ENCODE data around the gene SLC25A21. TPM values are rescaled to one million over a fixed set of nuclear protein-coding genes. Genes with fewer than 3 reads are reported as not detected.

SLC25A21 gene
- total and polyA plus RNA-seq, 2 experiments from 2014 or later, result 10.6 to 12.1 TPM

DNA sequence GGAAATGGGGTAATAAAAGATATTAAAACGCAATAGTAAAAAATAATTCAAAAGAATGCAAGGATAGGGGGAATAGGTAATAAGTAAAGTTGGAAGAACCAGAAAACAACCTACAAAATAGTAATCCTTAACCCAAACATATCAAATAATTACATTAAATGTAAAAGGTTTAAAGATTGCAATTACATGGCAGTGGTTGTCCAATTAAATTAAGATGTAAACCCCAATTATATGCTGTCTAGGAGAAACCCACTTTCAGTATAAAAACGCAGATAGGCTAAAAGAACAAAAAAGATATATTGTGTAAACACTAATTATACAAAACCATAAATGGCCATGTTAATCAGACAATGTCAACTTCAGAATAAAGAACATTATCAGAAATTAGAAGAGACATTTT is 247.3 kb downstream of the SLC25A21 start:
- Histone ChIP-seq H2AFZ (no peak overlapping the region), H3K36me3 (ENCODE audit: insufficient read depth) (no peaks in the 10 kb centered on the region), H3K4me1 (ENCODE audit: insufficient read depth) (no peaks in the 10 kb centered on the region), H3K27ac (ENCODE audit: low read depth) (no peak overlapping the region), H3K79me2 (replicated peaks; ENCODE audit: insufficient read depth) (no peaks in the 10 kb centered on the region), H3F3A (replicated peaks; ENCODE audit: low read depth) (no peaks in the 10 kb centered on the region), H3K27me3 (ENCODE audit: insufficient read depth) (no peaks in the 10 kb centered on the region), H3K9me2 (ENCODE audit: insufficient read depth) (no peaks in the 10 kb centered on the region), H3K4me3 (no peak overlapping the region), H4K20me1 (replicated peaks; ENCODE audit: insufficient read depth) (no peaks in the 10 kb centered on the region), H3K4me2 (no peak overlapping the region)
- no peak for DNase-seq (ENCODE audit: low spot score)
- Mint-ChIP-seq H3K36me3 (ENCODE audit: low read depth) (no peaks in the 10 kb centered on the region), H3K27ac (no peak overlapping the region), H3K4me3 (no peak overlapping the region), H3K4me1 (no peaks in the 10 kb centered on the region), H3K9me3 (no peaks in the 10 kb centered on the region), H3K27me3 (ENCODE audit: insufficient read depth, low read depth, poor library complexity) (peaks cover 4% of the 10 kb centered on the region)
- ATAC-seq, result no peak
- TF ChIP-seq EZH2phosphoT487 (IDR thresholded peaks at IDR 0.05; ENCODE audit: unreplicated experiment), result no peak
- no peak for TF ChIP-seq ZNF331 (CRISPR knock-in tag; IDR thresholded peaks at IDR 0.05; ENCODE audit: low read depth)

DNA sequence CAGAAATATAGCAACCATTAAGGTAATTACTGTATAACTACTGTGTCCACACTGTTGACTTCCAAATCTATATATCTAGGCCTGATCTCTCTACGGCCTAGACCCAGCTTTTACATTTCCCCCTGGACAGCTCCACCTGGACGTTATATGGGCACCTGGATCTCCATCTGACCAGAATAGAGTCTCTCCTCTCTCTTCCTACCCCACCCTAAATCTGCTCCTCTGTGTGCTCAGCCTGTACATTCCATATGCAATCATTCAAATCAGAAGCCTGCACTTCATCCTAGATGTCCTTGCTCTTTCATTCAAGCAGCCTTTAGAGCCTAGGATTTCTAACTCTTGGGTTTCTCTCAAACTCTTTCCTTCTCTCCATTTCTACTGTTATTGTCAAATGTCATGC is 255.7 kb downstream of the SLC25A21 start:
- Mint-ChIP-seq H3K4me3 (no peak overlapping the region), H3K36me3 (ENCODE audit: low read depth) (no peaks in the 10 kb centered on the region), H3K27ac (no peak overlapping the region), H3K4me1 (no peaks in the 10 kb centered on the region), H3K9me3 (no peaks in the 10 kb centered on the region), H3K27me3 (ENCODE audit: insufficient read depth, low read depth, poor library complexity) (no peaks in the 10 kb centered on the region)
- no peak for TF ChIP-seq EZH2 (IDR thresholded peaks at IDR 0.05; ENCODE audit: low read depth, unreplicated experiment)
- no peak for TF ChIP-seq POLR2AphosphoS5 (IDR thresholded peaks at IDR 0.05; ENCODE audit: low read depth)
- TF ChIP-seq ZNF114 (CRISPR knock-in tag; IDR thresholded peaks at IDR 0.05), result no peak
- TF ChIP-seq, protein P1, sequence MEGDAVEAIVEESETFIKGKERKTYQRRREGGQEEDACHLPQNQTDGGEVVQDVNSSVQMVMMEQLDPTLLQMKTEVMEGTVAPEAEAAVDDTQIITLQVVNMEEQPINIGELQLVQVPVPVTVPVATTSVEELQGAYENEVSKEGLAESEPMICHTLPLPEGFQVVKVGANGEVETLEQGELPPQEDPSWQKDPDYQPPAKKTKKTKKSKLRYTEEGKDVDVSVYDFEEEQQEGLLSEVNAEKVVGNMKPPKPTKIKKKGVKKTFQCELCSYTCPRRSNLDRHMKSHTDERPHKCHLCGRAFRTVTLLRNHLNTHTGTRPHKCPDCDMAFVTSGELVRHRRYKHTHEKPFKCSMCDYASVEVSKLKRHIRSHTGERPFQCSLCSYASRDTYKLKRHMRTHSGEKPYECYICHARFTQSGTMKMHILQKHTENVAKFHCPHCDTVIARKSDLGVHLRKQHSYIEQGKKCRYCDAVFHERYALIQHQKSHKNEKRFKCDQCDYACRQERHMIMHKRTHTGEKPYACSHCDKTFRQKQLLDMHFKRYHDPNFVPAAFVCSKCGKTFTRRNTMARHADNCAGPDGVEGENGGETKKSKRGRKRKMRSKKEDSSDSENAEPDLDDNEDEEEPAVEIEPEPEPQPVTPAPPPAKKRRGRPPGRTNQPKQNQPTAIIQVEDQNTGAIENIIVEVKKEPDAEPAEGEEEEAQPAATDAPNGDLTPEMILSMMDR (conservative IDR thresholded peaks at IDR 0.05; ENCODE audit: low read depth in 2 of 2), result no peak
- TF ChIP-seq CREB1 (CRISPR knock-in tag; IDR thresholded peaks at IDR 0.05; ENCODE audit: low read depth), result no peak
- TF ChIP-seq, protein P2, sequence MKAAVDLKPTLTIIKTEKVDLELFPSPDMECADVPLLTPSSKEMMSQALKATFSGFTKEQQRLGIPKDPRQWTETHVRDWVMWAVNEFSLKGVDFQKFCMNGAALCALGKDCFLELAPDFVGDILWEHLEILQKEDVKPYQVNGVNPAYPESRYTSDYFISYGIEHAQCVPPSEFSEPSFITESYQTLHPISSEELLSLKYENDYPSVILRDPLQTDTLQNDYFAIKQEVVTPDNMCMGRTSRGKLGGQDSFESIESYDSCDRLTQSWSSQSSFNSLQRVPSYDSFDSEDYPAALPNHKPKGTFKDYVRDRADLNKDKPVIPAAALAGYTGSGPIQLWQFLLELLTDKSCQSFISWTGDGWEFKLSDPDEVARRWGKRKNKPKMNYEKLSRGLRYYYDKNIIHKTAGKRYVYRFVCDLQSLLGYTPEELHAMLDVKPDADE (IDR thresholded peaks at IDR 0.05), result no peak
- no peak for TF ChIP-seq JUNB (IDR thresholded peaks at IDR 0.05; ENCODE audit: unreplicated experiment)
- TF ChIP-seq EZH2phosphoT487 (IDR thresholded peaks at IDR 0.05; ENCODE audit: unreplicated experiment), result no peak
- no peak for TF ChIP-seq STAT1 (IDR thresholded peaks at IDR 0.05; ENCODE audit: unreplicated experiment)
- no peak for TF ChIP-seq ZNF331 (CRISPR knock-in tag; IDR thresholded peaks at IDR 0.05; ENCODE audit: low read depth)
- no peak for TF ChIP-seq NANOG (IDR thresholded peaks at IDR 0.05; ENCODE audit: borderline replicate concordance)
- TF ChIP-seq, protein P3, sequence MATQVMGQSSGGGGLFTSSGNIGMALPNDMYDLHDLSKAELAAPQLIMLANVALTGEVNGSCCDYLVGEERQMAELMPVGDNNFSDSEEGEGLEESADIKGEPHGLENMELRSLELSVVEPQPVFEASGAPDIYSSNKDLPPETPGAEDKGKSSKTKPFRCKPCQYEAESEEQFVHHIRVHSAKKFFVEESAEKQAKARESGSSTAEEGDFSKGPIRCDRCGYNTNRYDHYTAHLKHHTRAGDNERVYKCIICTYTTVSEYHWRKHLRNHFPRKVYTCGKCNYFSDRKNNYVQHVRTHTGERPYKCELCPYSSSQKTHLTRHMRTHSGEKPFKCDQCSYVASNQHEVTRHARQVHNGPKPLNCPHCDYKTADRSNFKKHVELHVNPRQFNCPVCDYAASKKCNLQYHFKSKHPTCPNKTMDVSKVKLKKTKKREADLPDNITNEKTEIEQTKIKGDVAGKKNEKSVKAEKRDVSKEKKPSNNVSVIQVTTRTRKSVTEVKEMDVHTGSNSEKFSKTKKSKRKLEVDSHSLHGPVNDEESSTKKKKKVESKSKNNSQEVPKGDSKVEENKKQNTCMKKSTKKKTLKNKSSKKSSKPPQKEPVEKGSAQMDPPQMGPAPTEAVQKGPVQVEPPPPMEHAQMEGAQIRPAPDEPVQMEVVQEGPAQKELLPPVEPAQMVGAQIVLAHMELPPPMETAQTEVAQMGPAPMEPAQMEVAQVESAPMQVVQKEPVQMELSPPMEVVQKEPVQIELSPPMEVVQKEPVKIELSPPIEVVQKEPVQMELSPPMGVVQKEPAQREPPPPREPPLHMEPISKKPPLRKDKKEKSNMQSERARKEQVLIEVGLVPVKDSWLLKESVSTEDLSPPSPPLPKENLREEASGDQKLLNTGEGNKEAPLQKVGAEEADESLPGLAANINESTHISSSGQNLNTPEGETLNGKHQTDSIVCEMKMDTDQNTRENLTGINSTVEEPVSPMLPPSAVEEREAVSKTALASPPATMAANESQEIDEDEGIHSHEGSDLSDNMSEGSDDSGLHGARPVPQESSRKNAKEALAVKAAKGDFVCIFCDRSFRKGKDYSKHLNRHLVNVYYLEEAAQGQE (IDR thresholded peaks at IDR 0.05; ENCODE audit: unreplicated experiment), result no peak
- no peaks in the 10 kb centered on the region for H3K27me3 ChIP-seq (ENCODE audit: insufficient read depth)
- no peak overlapping the region for H3K4me3 ChIP-seq
- no peaks in the 10 kb centered on the region for H3K79me2 ChIP-seq (replicated peaks; ENCODE audit: insufficient read depth)
- H4K20me1 ChIP-seq (replicated peaks; ENCODE audit: insufficient read depth), result no peaks in the 10 kb centered on the region
- ATAC-seq (no peak), DNase-seq (ENCODE audit: low spot score) (no peak)
- no peaks in the 10 kb centered on the region for H3K4me1 ChIP-seq (ENCODE audit: insufficient read depth)
- H3K9me2 ChIP-seq (ENCODE audit: insufficient read depth), result no peaks in the 10 kb centered on the region
- no peaks in the 10 kb centered on the region for H3F3A ChIP-seq (replicated peaks; ENCODE audit: low read depth)
- H3K4me2 ChIP-seq, result no peak overlapping the region
- no peak overlapping the region for H3K27ac ChIP-seq (ENCODE audit: low read depth)
- no peak overlapping the region for H2AFZ ChIP-seq
- H3K36me3 ChIP-seq (ENCODE audit: insufficient read depth), result no peaks in the 10 kb centered on the region

Data from GM23338 (cell line).